H1 (cell line): ENCODE results near the gene SLC13A3. TPM values are rescaled to one million over a fixed set of nuclear protein-coding genes. Genes with fewer than 3 reads are reported as not detected.

ENCODE experiments used
- CTCF ChIA-PET: fragments of 300-600 bp; sonication (Branson Sonifier 250); formaldehyde crosslinking; loops from one replicate; lab custom pipeline; 2021; ENCODE audit not compliant: partially characterized antibody; lab: Charles Lee
- POLR2A ChIA-PET: fragments of 300-600 bp; sonication (Branson Sonifier 250); formaldehyde crosslinking; loops from one replicate; lab custom pipeline; 2021; ENCODE audit warnings: inconsistent platforms; ENCODE audit not compliant: partially characterized antibody; lab: Charles Lee
- DNase-seq, 2 experiments: peaks; one replicate each; pipeline versions ENCODE4 v3.0.0 to v3.0.0-alpha.2; 2010 to 2022; ENCODE audit warnings: low spot score in 2 of 2, low read depth in 1 of 2, mixed read lengths in 1 of 2
- FAIRE-seq: peaks from 2 replicates; lab custom pipeline; 2011; peaks lifted over from hg19 to GRCh38; lab: Jason Lieb, UNC
- H2AFZ ChIP-seq: 2 replicates; pipeline ENCODE4 v1.8.1; 2012; ENCODE audit warnings: low read length, inconsistent platforms
- H2AK5ac ChIP-seq: 2 replicates; pipeline ENCODE4 v1.6.1; 2013; ENCODE audit warnings: low read depth, low read length
- H2BK120ac ChIP-seq: replicated peaks from 2 replicates; pipeline ENCODE3; 2013; ENCODE audit warnings: low read depth, low read length, inconsistent platforms
- H2BK12ac ChIP-seq: 2 replicates; pipeline ENCODE4 v1.6.1; 2013; ENCODE audit warnings: low read depth, low read length
- H2BK15ac ChIP-seq: 2 replicates; pipeline ENCODE4 v1.6.1; 2013; ENCODE audit warnings: low read length
- H2BK20ac ChIP-seq: 2 replicates; pipeline ENCODE4 v1.6.1; 2013; ENCODE audit warnings: low read length
- H2BK5ac ChIP-seq: 2 replicates; pipeline ENCODE4 v1.6.1; 2013; ENCODE audit warnings: low read depth, low read length
- H3K14ac ChIP-seq: 2 replicates; pipeline ENCODE4 v1.6.1; 2013; ENCODE audit warnings: inconsistent platforms; ENCODE audit not compliant: insufficient read length
- H3K18ac ChIP-seq: 2 replicates; pipeline ENCODE4 v1.6.1; 2013; ENCODE audit warnings: low read length; ENCODE audit errors: extremely low read depth
- H3K23ac ChIP-seq: 2 replicates; pipeline ENCODE4 v1.6.1; 2013; ENCODE audit warnings: inconsistent platforms; ENCODE audit not compliant: insufficient read length
- H3K23me2 ChIP-seq: 2 replicates; pipeline ENCODE4 v1.6.1; 2013; ENCODE audit warnings: low read depth, low read length
- H3K27ac ChIP-seq: 2 replicates; pipeline ENCODE4 v1.6.1; 2011; ENCODE audit warnings: low read depth, low read length, inconsistent platforms
- H3K27me3 ChIP-seq, 4 experiments: replicated peaks in 1 of 4; 1 replicate in 1 of 4; 2 replicates in 3 of 4; pipeline versions ENCODE4 v1.6.1 to v1.8.1; 2011 to 2013; ENCODE audit warnings: low read length in 3 of 4, mild to moderate bottlenecking in 3 of 4, inconsistent platforms in 2 of 4, mixed read lengths in 2 of 4, moderate library complexity in 1 of 4; ENCODE audit not compliant: control insufficient read depth in 3 of 4, insufficient read depth in 3 of 4; ENCODE audit errors: extremely low read depth in 1 of 4
- H3K36me3 ChIP-seq, 4 experiments: 2 replicates each; pipeline versions ENCODE4 v1.6.1 to v1.8.1; 2011 to 2013; ENCODE audit warnings: mild to moderate bottlenecking in 4 of 4, low read length in 3 of 4, moderate library complexity in 2 of 4, control low read depth in 1 of 4, inconsistent platforms in 1 of 4; ENCODE audit not compliant: insufficient read depth in 4 of 4, control insufficient read depth in 2 of 4
- H3K4ac ChIP-seq: replicated peaks from 2 replicates; pipeline ENCODE3; 2013; ENCODE audit warnings: low read length, low read depth, mixed read lengths, inconsistent platforms; ENCODE audit not compliant: insufficient read length
- H3K4me1 ChIP-seq, 4 experiments: replicated peaks in 1 of 4; 1 replicate in 1 of 4; 2 replicates in 3 of 4; pipeline versions ENCODE4 v1.6.1 to v1.8.1; 2011 to 2013; ENCODE audit warnings: low read length in 3 of 4, inconsistent platforms in 2 of 4, mixed read lengths in 1 of 4; ENCODE audit not compliant: insufficient read depth in 4 of 4, control insufficient read depth in 3 of 4
- H3K4me2 ChIP-seq, 2 experiments: 2 replicates each; pipeline versions ENCODE4 v1.6.1 to v1.8.1; 2011 to 2013; ENCODE audit warnings: low read depth in 2 of 2, low read length in 2 of 2, control low read depth in 1 of 2, inconsistent platforms in 1 of 2, mild to moderate bottlenecking in 1 of 2; ENCODE audit not compliant: insufficient read depth in 1 of 2
- H3K4me3 ChIP-seq, 4 experiments: fragments of 200-600, 300-600 bp in 1 of 4; sonication (generic), shearing (Covaris generic), sonication (Bioruptor Twin) in 1 of 4; 2 replicates each; pipeline versions ENCODE4 v1.5.1 to v1.8.1; 2011 to 2016; ENCODE audit warnings: low read length in 4 of 4, low read depth in 3 of 4, control low read depth in 2 of 4, inconsistent platforms in 2 of 4, mild to moderate bottlenecking in 2 of 4, mixed read lengths in 1 of 4, moderate library complexity in 1 of 4; ENCODE audit not compliant: insufficient read depth in 2 of 4; ENCODE audit errors: extremely low read depth in 1 of 4
- H3K56ac ChIP-seq: replicated peaks from 2 replicates; pipeline ENCODE3; 2013; ENCODE audit warnings: low read depth, mild to moderate bottlenecking, mixed read lengths, low read length, inconsistent platforms; ENCODE audit not compliant: insufficient read length
- H3K79me1 ChIP-seq: 2 replicates; pipeline ENCODE4 v1.6.1; 2013; ENCODE audit warnings: low read depth, low read length, control low read depth
- H3K79me2 ChIP-seq, 2 experiments: 2 replicates each; pipeline versions ENCODE4 v1.6.1 to v1.8.1; 2012 to 2013; ENCODE audit warnings: low read length in 2 of 2, mild to moderate bottlenecking in 2 of 2, inconsistent platforms in 1 of 2; ENCODE audit not compliant: insufficient read depth in 2 of 2, control insufficient read depth in 1 of 2
- H3K9ac ChIP-seq, 4 experiments: replicated peaks in 1 of 4; 1 replicate in 1 of 4; 2 replicates in 3 of 4; pipeline versions ENCODE4 v1.6.1 to v1.8.1; 2011 to 2013; ENCODE audit warnings: low read depth in 3 of 4, low read length in 3 of 4, control low read depth in 2 of 4, mild to moderate bottlenecking in 2 of 4, moderate library complexity in 2 of 4, inconsistent platforms in 1 of 4; ENCODE audit errors: extremely low read depth in 1 of 4
- H3K9me3 ChIP-seq, 2 experiments: 2 replicates each; pipeline versions ENCODE4 v1.6.1 to v1.8.1; 2012 to 2013; ENCODE audit warnings: mild to moderate bottlenecking in 2 of 2, moderate library complexity in 2 of 2, control low read depth in 1 of 2, inconsistent platforms in 1 of 2, low read depth in 1 of 2, low read length in 1 of 2, mixed read lengths in 1 of 2; ENCODE audit not compliant: insufficient read depth in 2 of 2
- H4K20me1 ChIP-seq, 2 experiments: replicated peaks in 1 of 2; 2 replicates each; pipeline versions ENCODE3 to v1.8.1; 2011 to 2013; ENCODE audit warnings: inconsistent platforms in 2 of 2, low read length in 2 of 2, mild to moderate bottlenecking in 1 of 2; ENCODE audit not compliant: insufficient read depth in 2 of 2, control insufficient read depth in 1 of 2
- H4K5ac ChIP-seq: 2 replicates; pipeline ENCODE4 v1.6.1; 2013; ENCODE audit warnings: low read length, low read depth, mixed read lengths, inconsistent platforms; ENCODE audit not compliant: insufficient read length
- H4K8ac ChIP-seq: 2 replicates; pipeline ENCODE4 v1.8.0; 2013; ENCODE audit warnings: mild to moderate bottlenecking, moderate library complexity, low read length, inconsistent platforms; ENCODE audit not compliant: insufficient read depth; ENCODE audit errors: extremely low read depth
- H4K91ac ChIP-seq: replicated peaks from 2 replicates; pipeline ENCODE3; 2013; ENCODE audit warnings: low read length, mixed read lengths, inconsistent platforms; ENCODE audit not compliant: insufficient read length
- BACH1 ChIP-seq: IDR thresholded peaks from 2 replicates; pipeline ENCODE4 v1.6.1; 2012; ENCODE audit warnings: low read length, improper control_type of control experiment
- BCL11A ChIP-seq, 2 experiments: IDR thresholded peaks; one replicate each; pipeline ENCODE4 v1.6.1; 2011; ENCODE audit warnings: low read depth in 2 of 2, low read length in 2 of 2, mild to moderate bottlenecking in 2 of 2
- CEBPB ChIP-seq: IDR thresholded peaks from 2 replicates; pipeline ENCODE4 v1.6.1; 2012; ENCODE audit warnings: low read depth, low read length
- CTBP2 ChIP-seq: IDR thresholded peaks from 2 replicates; pipeline ENCODE4 v1.7.0; 2011; ENCODE audit warnings: borderline replicate concordance, mild to moderate bottlenecking, moderate library complexity, mixed read lengths, low read length; ENCODE audit not compliant: insufficient read depth, insufficient read length
- EGR1 ChIP-seq: IDR thresholded peaks from 2 replicates; pipeline ENCODE4 v1.6.1; 2011; ENCODE audit warnings: low read depth, low read length, borderline replicate concordance
- GABPA ChIP-seq: IDR thresholded peaks from 2 replicates; pipeline ENCODE4 v1.6.1; 2011; ENCODE audit warnings: mild to moderate bottlenecking, low read length, moderate library complexity, borderline replicate concordance; ENCODE audit not compliant: insufficient read depth
- JUND ChIP-seq: IDR thresholded peaks from 2 replicates; pipeline ENCODE4 v1.6.1; 2011; ENCODE audit warnings: mild to moderate bottlenecking, improper control_type of control experiment, low read length
- KDM4A ChIP-seq: IDR thresholded peaks from one replicate; pipeline ENCODE4 v1.7.1; 2012; ENCODE audit warnings: low read depth, mild to moderate bottlenecking, moderate library complexity, low read length, inconsistent platforms; ENCODE audit not compliant: severe bottlenecking
- SAP30 ChIP-seq: fragments of 300-600 bp; sonication (generic); IDR thresholded peaks from 2 replicates; pipeline ENCODE4 v1.7.1; 2012; ENCODE audit warnings: low read length, moderate library complexity, mild to moderate bottlenecking, inconsistent platforms; ENCODE audit not compliant: insufficient read depth, insufficient replicate concordance
- SIRT6 ChIP-seq: IDR thresholded peaks from one replicate; pipeline ENCODE4 v1.7.1; 2012; ENCODE audit warnings: low read length, inconsistent platforms
- SIX5 ChIP-seq: IDR thresholded peaks from 2 replicates; pipeline ENCODE4 v1.6.1; 2011; ENCODE audit warnings: mild to moderate bottlenecking, low read depth, low read length
- TAF1 ChIP-seq: IDR thresholded peaks from 2 replicates; pipeline ENCODE4 v1.6.1; 2011; ENCODE audit warnings: mild to moderate bottlenecking, low read depth, low read length
- WGBS, 2 experiments: shearing (Covaris generic) in 1 of 2; methylation state at CpG; one replicate each; pipeline versions ENCODE4 v1.1.6 to v1.1.7; 2013 to 2015; ENCODE audit warnings: low lambda C conversion rate in 2 of 2, mixed read lengths in 2 of 2, inconsistent platforms in 1 of 2, low coverage in 1 of 2, missing lambda C conversion rate in 1 of 2; ENCODE audit not compliant: insufficient replicate concordance in 2 of 2, insufficient coverage in 1 of 2, insufficient read length in 1 of 2; ENCODE audit errors: extremely low coverage in 1 of 2, missing lambda C conversion rate in 1 of 2; 5-methylcytosine and 5-hydroxymethylcytosine counted together
- polyA plus RNA-seq, 7 experiments: library from polyadenylated mRNA; depleted of rRNA in 3 of 7; stranded (reverse) in 5 of 7; unstranded in 2 of 7; fragments of >200 nt in 5 of 7; fragments of 200-250 nt in 2 of 7; gene quantifications; 1 replicate in 5 of 7; 2 replicates in 1 of 7; 4 replicates in 1 of 7; pipeline versions ENCODE4 v1.2.1 to v1.2.3, GENCODE V29; 2011 to 2013; ENCODE audit warnings: missing spikeins in 2 of 7, mixed read lengths in 2 of 7
- total RNA-seq: library from RNA; stranded (reverse); fragmentation: NEBNext Ultra II Directional; extraction: Animal tissue kit (Norgen Biotek cat#: 25700); gene quantifications from 2 replicates; pipeline ENCODE4 v1.2.1, GENCODE V29; 2021

Gene SLC13A3
- total and polyA plus RNA-seq, 2 of the 8 experiments (the other 6 are each of a cell fraction or from before 2014, with no cell fraction given), result 9.4 to 12.6 TPM

GRCh38 chr20:46634528-46634927 is 16.7 kb downstream of the SLC13A3 start:
- Histone ChIP-seq H3K9ac (no peak overlapping the region), H3K27ac (no peak overlapping the region), H4K20me1 (no peaks in the 10 kb centered on the region), H4K5ac (no peak overlapping the region), H3K27me3 (no peaks in the 10 kb centered on the region), H2BK15ac (no peak overlapping the region), H2AK5ac (no peak overlapping the region), H3K79me1 (no peaks in the 10 kb centered on the region), H3K18ac (no peak overlapping the region), H3K4me1 (peaks cover 2 to 11% (median 7%) of the 10 kb centered on the region in 4 experiments; a peak in 6 of 7 replicates), H2BK20ac (no peak overlapping the region), H2BK5ac (no peak overlapping the region), H3K4me2 (no peak overlapping the region), H3K56ac (no peak overlapping the region), H4K8ac (no peak overlapping the region), H3K4me3 (no peak overlapping the region), H3K23ac (no peak overlapping the region), H3K36me3 (no peaks in the 10 kb centered on the region), H3K4ac (no peak overlapping the region), H3K23me2 (no peaks in the 10 kb centered on the region), H3K79me2 (no peaks in the 10 kb centered on the region), H3K9me3 (no peaks in the 10 kb centered on the region), H2AFZ (no peak overlapping the region), H2BK120ac (no peak overlapping the region), H2BK12ac (no peak overlapping the region), H3K14ac (no peak overlapping the region), H4K91ac (no peak overlapping the region)
- no peak for FAIRE-seq
- no peak for TF ChIP-seq CTBP2
- no peak for TF ChIP-seq KDM4A
- no peak for TF ChIP-seq JUND
- TF ChIP-seq CEBPB, result no peak
- no peak for TF ChIP-seq BACH1
- TF ChIP-seq BCL11A (IDR thresholded peaks at IDR 0.05; ENCODE audit: low read depth in 2 of 2, low read length in 2 of 2), result no peak
- TF ChIP-seq SAP30, result no peak
- TF ChIP-seq SIX5, result no peak
- TF ChIP-seq SIRT6, result no peak
- TF ChIP-seq GABPA, result no peak
- TF ChIP-seq EGR1, result no peak
- no peak for TF ChIP-seq TAF1
- WGBS, 2 experiments, result 87% methylated on average over 6 of the region's 6 CpGs; no CpG with 5 or more reads in 1 of the 2 experiments
- no peak for DNase-seq
- CTCF ChIA-PET, result interaction anchor here (0.6 to 2.8 kb wide), 4 partner anchors 11 to 75 kb away, joined by 3 to 14 read pairs (median 6); no protein-coding TSS in a partner anchor
- POLR2A ChIA-PET, result interaction anchor here (1.1 kb wide), 1 partner anchor 9 kb away, joined by 4 read pairs; no protein-coding TSS in a partner anchor
